EH (cell line): ENCODE results near the gene PHACTR2.
"Not testable (repeated sequence)": the region's sequence is repeated elsewhere in the genome, so short reads cannot be mapped to it uniquely, and the experiment has no call there.

Source experiments
- DNase-seq: peaks from one replicate; pipeline ENCODE4 v3.0.0-alpha.2; 2015; ENCODE audit warnings: low read depth

PHACTR2 gene

GRCh38 chr6:143766185-143766553 lies 88.4 kb downstream of the PHACTR2 start:
- no peak for DNase-seq

GRCh38 chr6:143767433-143767832 lies 89.7 kb downstream of the PHACTR2 start:
- DNase-seq: no peak

- no peak for DNase-seq
These were observed 94.6 kb downstream of the PHACTR2 start for GRCh38 chr6:143772116-143773086.

GRCh38 chr6:143773506-143774150 lies 95.9 kb downstream of the PHACTR2 start:
- no peak for DNase-seq

- DNase-seq: no peak
These were observed 96.6 kb downstream of the PHACTR2 start for GRCh38 chr6:143774347-143774746.

GRCh38 chr6:143775336-143775735 lies 97.6 kb downstream of the PHACTR2 start:
- DNase-seq: no peak

- no peak for DNase-seq
These were observed 101.2 kb downstream of the PHACTR2 start for GRCh38 chr6:143778926-143779325.

- DNase-seq: peak; percentile 27
These were observed 104.7 kb downstream of the PHACTR2 start for GRCh38 chr6:143782481-143782880.

- no peak for DNase-seq
These were observed 105.3 kb downstream of the PHACTR2 start for GRCh38 chr6:143783077-143783476.

GRCh38 chr6:143784316-143784715 lies 106.6 kb downstream of the PHACTR2 start:
- peak; percentile 25 for DNase-seq

- not testable (repeated sequence) for DNase-seq
These were observed 108.6 kb downstream of the PHACTR2 start for GRCh38 chr6:143786371-143786770.

- DNase-seq: no peak
These were observed 114.9 kb downstream of the PHACTR2 start for GRCh38 chr6:143792402-143793279.

- DNase-seq: no peak
These were observed 115.5 kb downstream of the PHACTR2 start for GRCh38 chr6:143793280-143793619.

- not testable (repeated sequence) for DNase-seq
These were observed 118.8 kb downstream of the PHACTR2 start for GRCh38 chr6:143796551-143796950.

GRCh38 chr6:143798487-143798886 lies 120.7 kb downstream of the PHACTR2 start:
- not testable (repeated sequence) for DNase-seq

GRCh38 chr6:143802833-143803565 lies 125.2 kb downstream of the PHACTR2 start:
- peak; percentile 32 for DNase-seq

GRCh38 chr6:143803769-143804568 lies 126.2 kb downstream of the PHACTR2 start:
- DNase-seq: no peak

GRCh38 chr6:143804835-143805239 lies 127.1 kb downstream of the PHACTR2 start:
- peak; percentile 62 for DNase-seq

GRCh38 chr6:143806282-143807102 lies 128.7 kb downstream of the PHACTR2 start:
- DNase-seq: peak; percentile 81
